HG03521 (cell line): ENCODE data around the gene UNC79.

Experiments used
- ATAC-seq: cut with Tn5 transposase; IDR thresholded peaks from one replicate; pipeline ENCODE4 v1.9.1; 2021; ENCODE audit warnings: mild to moderate bottlenecking, moderate library complexity; ENCODE audit not compliant: unreplicated experiment

Gene UNC79

DNA sequence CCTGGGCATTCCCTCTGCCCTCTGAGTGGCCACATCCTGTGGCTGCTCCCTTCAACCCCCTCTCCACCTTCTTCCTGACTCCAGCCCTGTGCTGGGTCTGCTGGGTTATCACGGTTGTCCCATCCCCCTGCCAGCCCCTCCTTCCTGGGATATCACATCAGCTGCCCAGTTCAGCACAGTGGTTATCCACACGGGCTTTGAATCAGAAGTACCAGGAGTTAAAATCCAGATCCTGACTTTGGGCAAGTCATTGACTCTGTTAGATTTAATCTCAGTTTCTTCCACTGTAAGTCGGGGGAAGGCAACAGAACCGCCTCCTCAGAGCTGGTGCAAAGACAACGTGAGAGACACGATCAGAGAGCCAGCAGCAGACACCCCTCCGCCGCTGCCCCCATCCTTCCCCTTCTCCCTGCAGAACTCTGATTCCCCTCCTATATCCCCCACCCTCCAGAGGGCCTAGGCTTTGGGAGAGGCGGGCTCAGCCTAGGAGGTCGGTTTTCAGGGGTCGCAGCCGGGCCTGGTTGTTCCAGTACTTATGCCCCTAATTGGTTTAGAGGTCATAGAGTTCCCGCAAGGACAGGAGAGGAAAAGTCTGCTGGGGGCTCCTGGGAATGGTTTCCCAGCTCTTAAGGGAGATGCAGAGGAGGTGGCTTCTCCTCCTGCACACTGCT lies 315.0 kb downstream of the UNC79 start:
- no peak for ATAC-seq

- ATAC-seq, result no peak
Measured at GRCh38 chr14:93747102-93747501, 316.4 kb downstream of the UNC79 start.

DNA sequence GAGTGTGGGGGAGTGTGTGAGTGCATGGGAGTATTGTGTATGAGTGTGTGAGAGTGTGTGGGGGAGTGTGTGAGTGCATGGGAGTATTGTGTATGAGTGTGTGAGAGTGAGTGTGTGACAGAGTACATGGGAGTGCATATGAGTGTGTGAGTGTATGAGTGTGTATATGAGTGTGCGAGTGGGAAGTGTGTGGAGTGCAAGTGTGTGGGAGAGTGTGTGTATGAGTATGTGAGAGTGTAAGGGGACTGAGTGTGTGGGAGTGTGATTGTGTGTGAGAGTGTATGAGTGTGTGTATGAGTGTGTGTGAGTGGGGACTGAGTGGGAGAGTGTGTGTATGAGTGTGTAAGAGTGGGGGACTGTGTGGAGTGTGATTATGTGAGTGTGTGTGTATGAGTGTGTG lies 316.8 kb downstream of the UNC79 start:
- ATAC-seq, result no peak

- no peak for ATAC-seq
Measured at GRCh38 chr14:93748208-93749075, 317.7 kb downstream of the UNC79 start.

DNA sequence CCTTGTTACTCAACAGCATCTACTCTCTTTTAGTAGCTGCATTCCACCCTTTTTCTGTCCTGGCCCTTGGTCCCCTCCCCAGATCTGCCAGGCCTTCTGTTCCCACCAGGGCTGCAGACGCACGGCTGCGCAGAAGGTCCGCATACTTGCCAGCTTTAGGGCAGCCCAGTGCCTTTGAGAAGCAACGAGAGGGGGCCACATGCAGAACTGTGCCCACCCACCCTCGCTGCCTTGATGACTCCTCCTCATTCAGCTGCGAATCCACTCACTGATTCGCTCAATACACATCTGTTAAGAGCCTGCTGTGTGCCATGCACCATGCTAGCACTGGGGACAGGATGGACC lies 318.3 kb downstream of the UNC79 start:
- no peak for ATAC-seq

GRCh38 chr14:93751946-93752655 lies 321.4 kb downstream of the UNC79 start:
- no peak for ATAC-seq

- no peak for ATAC-seq
Measured at GRCh38 chr14:93752980-93753561, 322.3 kb downstream of the UNC79 start.

DNA sequence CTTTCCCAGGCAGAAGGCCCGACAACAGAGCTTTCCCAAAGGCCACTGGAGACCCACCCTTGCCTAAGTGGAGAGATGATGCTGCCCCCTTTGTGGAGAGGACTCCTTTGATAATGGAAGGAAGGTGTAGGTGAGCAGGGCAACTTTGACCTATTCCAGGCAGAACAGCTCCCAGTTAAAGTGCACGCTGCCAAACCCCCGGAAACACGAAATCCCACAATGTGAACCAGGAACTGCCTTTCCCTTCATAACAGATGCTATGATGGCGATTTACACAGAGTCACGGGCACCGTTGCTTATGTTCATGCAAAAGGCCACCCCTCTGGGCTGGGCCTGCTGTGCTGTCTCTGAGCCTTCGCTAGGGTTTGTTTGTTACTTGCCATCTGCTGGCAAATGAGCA lies 322.9 kb downstream of the UNC79 start:
- no peak for ATAC-seq

- ATAC-seq, result no peak
Measured at GRCh38 chr14:93757206-93757605, 326.5 kb downstream of the UNC79 start.
